Measurements from ENCODE around the gene TFF2. TPM values are rescaled to one million over a fixed set of nuclear protein-coding genes. Genes with fewer than 3 reads are reported as not detected.

The TFF2 gene
- total RNA-seq, 1 experiment from 2014 or later: 1.1 TPM

DNA sequence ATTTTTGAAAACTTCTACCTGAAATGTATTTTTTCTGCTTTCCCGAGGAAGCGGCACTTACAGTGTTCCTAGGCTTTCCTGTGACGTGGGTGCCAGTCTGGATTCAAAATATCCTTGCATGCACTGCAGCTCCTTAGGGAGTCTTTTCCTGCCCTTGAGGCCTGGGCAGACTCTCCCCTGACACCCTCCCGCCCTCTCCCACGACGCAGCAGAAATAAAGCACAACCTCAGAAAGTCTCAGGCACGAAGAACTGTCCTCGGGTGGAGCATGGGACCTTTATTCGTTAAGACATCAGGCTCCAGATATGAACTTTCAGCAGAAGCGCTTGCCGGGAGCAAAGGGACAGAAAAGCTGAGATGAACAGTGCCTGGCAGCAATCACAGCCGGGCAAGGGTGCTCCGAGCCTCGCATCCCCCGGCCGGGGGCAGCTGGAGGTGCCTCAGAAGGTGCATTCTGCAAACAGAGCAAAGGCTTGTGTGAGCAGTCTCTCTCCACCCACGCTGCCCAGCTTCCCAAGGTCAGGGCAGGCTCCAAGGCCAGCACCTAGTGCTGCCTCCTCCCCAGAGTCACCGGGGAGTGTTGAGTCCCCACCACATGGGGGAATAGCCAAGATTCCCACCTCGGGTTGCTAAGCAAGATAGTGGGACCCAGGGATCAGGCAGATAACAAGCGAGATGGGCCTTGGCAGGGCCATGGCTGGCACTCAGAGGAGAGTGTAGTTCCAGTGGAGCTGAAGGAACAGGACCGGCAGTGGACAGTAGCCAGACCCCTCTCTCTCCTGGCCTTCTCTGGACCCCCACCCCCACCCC is 38.8 kb downstream of the TFF2 start:
- no peak for ATAC-seq
- Histone ChIP-seq H3K4me3 (ENCODE audit: low read depth in 2 of 2, low read length in 2 of 2) (no peak overlapping the region), H3K4me1 (ENCODE audit: control insufficient read depth, insufficient read depth, low read length) (peaks cover 38% of the 10 kb centered on the region), H3K9me3 (ENCODE audit: control insufficient read depth, insufficient read depth, low read depth, low read length) (no peaks in the 10 kb centered on the region), H3K36me3 (ENCODE audit: control insufficient read depth, insufficient read depth, low read length) (no peaks in the 10 kb centered on the region), H3K27ac (ENCODE audit: low read length) (no peak overlapping the region), H3K27me3 (ENCODE audit: control insufficient read depth, insufficient read depth, low read length) (no peaks in the 10 kb centered on the region)
- TF ChIP-seq TCF7L2 (IDR thresholded peaks at IDR 0.05; ENCODE audit: low read depth, low read length): no peak
- no peak for TF ChIP-seq SIN3A (IDR thresholded peaks at IDR 0.05; ENCODE audit: borderline replicate concordance, insufficient read depth, low read depth, low read length)
- TF ChIP-seq POLR2AphosphoS5 (IDR thresholded peaks at IDR 0.05; ENCODE audit: low read depth, low read length): no peak
- TF ChIP-seq, protein P1, sequence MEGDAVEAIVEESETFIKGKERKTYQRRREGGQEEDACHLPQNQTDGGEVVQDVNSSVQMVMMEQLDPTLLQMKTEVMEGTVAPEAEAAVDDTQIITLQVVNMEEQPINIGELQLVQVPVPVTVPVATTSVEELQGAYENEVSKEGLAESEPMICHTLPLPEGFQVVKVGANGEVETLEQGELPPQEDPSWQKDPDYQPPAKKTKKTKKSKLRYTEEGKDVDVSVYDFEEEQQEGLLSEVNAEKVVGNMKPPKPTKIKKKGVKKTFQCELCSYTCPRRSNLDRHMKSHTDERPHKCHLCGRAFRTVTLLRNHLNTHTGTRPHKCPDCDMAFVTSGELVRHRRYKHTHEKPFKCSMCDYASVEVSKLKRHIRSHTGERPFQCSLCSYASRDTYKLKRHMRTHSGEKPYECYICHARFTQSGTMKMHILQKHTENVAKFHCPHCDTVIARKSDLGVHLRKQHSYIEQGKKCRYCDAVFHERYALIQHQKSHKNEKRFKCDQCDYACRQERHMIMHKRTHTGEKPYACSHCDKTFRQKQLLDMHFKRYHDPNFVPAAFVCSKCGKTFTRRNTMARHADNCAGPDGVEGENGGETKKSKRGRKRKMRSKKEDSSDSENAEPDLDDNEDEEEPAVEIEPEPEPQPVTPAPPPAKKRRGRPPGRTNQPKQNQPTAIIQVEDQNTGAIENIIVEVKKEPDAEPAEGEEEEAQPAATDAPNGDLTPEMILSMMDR (IDR thresholded peaks at IDR 0.05): no peak
- TF ChIP-seq, protein P2, sequence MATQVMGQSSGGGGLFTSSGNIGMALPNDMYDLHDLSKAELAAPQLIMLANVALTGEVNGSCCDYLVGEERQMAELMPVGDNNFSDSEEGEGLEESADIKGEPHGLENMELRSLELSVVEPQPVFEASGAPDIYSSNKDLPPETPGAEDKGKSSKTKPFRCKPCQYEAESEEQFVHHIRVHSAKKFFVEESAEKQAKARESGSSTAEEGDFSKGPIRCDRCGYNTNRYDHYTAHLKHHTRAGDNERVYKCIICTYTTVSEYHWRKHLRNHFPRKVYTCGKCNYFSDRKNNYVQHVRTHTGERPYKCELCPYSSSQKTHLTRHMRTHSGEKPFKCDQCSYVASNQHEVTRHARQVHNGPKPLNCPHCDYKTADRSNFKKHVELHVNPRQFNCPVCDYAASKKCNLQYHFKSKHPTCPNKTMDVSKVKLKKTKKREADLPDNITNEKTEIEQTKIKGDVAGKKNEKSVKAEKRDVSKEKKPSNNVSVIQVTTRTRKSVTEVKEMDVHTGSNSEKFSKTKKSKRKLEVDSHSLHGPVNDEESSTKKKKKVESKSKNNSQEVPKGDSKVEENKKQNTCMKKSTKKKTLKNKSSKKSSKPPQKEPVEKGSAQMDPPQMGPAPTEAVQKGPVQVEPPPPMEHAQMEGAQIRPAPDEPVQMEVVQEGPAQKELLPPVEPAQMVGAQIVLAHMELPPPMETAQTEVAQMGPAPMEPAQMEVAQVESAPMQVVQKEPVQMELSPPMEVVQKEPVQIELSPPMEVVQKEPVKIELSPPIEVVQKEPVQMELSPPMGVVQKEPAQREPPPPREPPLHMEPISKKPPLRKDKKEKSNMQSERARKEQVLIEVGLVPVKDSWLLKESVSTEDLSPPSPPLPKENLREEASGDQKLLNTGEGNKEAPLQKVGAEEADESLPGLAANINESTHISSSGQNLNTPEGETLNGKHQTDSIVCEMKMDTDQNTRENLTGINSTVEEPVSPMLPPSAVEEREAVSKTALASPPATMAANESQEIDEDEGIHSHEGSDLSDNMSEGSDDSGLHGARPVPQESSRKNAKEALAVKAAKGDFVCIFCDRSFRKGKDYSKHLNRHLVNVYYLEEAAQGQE (IDR thresholded peaks at IDR 0.05; ENCODE audit: insufficient read depth in 1 of 2, low read depth in 2 of 2, low read length in 1 of 2): no peak
- intact Hi-C loops (cut with micrococcal nuclease; ENCODE audit: unreplicated experiment) (no loop called here), in situ Hi-C loops (cut with HindIII; ENCODE audit: low pct_unique_long_range_greater_than_20kb, low sequenced_read_pairs) (no loop called here)
- CTCF ChIA-PET: no interaction called here
- no peak for DNase-seq (ENCODE audit: low read depth, low spot score)
- no TSS peak for BruUV-seq (replicated peaks)
- POLR2A ChIA-PET: no interaction called here

DNA sequence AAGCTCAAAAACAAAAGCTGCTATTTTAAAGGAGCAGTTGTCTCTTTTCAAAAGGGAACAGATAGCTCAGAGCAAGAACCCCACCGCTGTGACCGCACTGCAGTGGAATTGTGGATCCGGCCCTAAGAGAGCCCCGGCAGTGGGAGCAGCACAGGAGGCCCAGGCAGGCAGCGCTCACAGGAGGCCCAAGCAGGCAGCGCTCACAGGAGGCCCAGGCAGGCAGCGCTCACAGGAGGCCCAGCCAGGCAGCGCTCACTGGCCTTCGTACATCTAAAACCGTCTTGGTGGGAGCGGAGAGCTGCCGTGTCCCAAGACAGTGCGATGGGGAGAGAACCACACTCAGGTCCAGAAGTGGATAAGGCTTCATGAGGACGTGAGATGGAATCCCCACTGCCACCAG is 39.6 kb downstream of the TFF2 start:
- in situ Hi-C loops (cut with HindIII; ENCODE audit: low pct_unique_long_range_greater_than_20kb, low sequenced_read_pairs): no loop called here
- no TSS peak for BruUV-seq (replicated peaks)
- CTCF ChIA-PET: interaction anchor here (0.5 kb wide), 1 partner anchor 26 kb away, joined by 3 read pairs; no protein-coding TSS in a partner anchor

More for the DNA sequence above, 39.6 kb downstream of the TFF2 start:
- H3K36me3 ChIP-seq (ENCODE audit: control insufficient read depth, insufficient read depth, low read length): no peaks in the 10 kb centered on the region
- no peak for DNase-seq (ENCODE audit: low read depth, low spot score)
- no peaks in the 10 kb centered on the region for H3K9me3 ChIP-seq (ENCODE audit: control insufficient read depth, insufficient read depth, low read depth, low read length)
- no peak for TF ChIP-seq SIN3A (IDR thresholded peaks at IDR 0.05; ENCODE audit: borderline replicate concordance, insufficient read depth, low read depth, low read length)
- TF ChIP-seq, protein P2 (IDR thresholded peaks at IDR 0.05; ENCODE audit: insufficient read depth in 1 of 2, low read depth in 2 of 2, low read length in 1 of 2): no peak
- TF ChIP-seq POLR2AphosphoS5 (IDR thresholded peaks at IDR 0.05; ENCODE audit: low read depth, low read length): no peak
- no peak for TF ChIP-seq TCF7L2 (IDR thresholded peaks at IDR 0.05; ENCODE audit: low read depth, low read length)
- TF ChIP-seq, protein P1 (IDR thresholded peaks at IDR 0.05): no peak
- H3K4me3 ChIP-seq (ENCODE audit: low read depth in 2 of 2, low read length in 2 of 2): no peak overlapping the region
- H3K27me3 ChIP-seq (ENCODE audit: control insufficient read depth, insufficient read depth, low read length): no peaks in the 10 kb centered on the region
- POLR2A ChIA-PET: no interaction called here
- no peak overlapping the region for H3K27ac ChIP-seq (ENCODE audit: low read length)
- ATAC-seq: no peak
- H3K4me1 ChIP-seq (ENCODE audit: control insufficient read depth, insufficient read depth, low read length): peaks cover 38% of the 10 kb centered on the region
- intact Hi-C loops (cut with micrococcal nuclease; ENCODE audit: unreplicated experiment): no loop called here

All from Panc1 (cell line).